HEK293T (cell line): Measurements from ENCODE around the gene ASTL.

Source experiments
- ARNT ChIP-seq: fragments of 450-650 bp; IDR thresholded peaks from 2 replicates; pipeline ENCODE4 v1.6.1; 2017; ENCODE audit warnings: mild to moderate bottlenecking
- BHLHE40 ChIP-seq: fragments of 450-650 bp; IDR thresholded peaks from 2 replicates; pipeline ENCODE4 v1.6.1; 2016; ENCODE audit warnings: mild to moderate bottlenecking, moderate library complexity, borderline replicate concordance
- CTBP1 ChIP-seq: fragments of 450-650 bp; IDR thresholded peaks from 2 replicates; pipeline ENCODE4 v1.6.1; 2016; ENCODE audit warnings: borderline replicate concordance
- FOXA1 ChIP-seq: fragments of 450-650 bp; IDR thresholded peaks from 2 replicates; pipeline ENCODE4 v1.6.1; 2016; ENCODE audit warnings: mild to moderate bottlenecking
- FOXK2 ChIP-seq: fragments of 450-650 bp; IDR thresholded peaks from 2 replicates; pipeline ENCODE4 v1.6.1; 2016; ENCODE audit warnings: mild to moderate bottlenecking
- FOXM1 ChIP-seq: fragments of 450-650 bp; IDR thresholded peaks from 2 replicates; pipeline ENCODE4 v1.6.1; 2017; ENCODE audit warnings: mild to moderate bottlenecking, borderline replicate concordance
- HDGF ChIP-seq: fragments of 450-650 bp; IDR thresholded peaks from 2 replicates; pipeline ENCODE4 v1.6.1; 2017; ENCODE audit warnings: antibody characterized with exemption, borderline replicate concordance
- L3MBTL2 ChIP-seq: fragments of 450-650 bp; conservative IDR thresholded peaks from 2 replicates; pipeline ENCODE4 v1.6.1; 2016; ENCODE audit warnings: mild to moderate bottlenecking
- NFRKB ChIP-seq: fragments of 450-650 bp; IDR thresholded peaks from 2 replicates; pipeline ENCODE4 v1.6.1; 2016; ENCODE audit warnings: mild to moderate bottlenecking, moderate library complexity
- PKNOX1 ChIP-seq: fragments of 450-650 bp; IDR thresholded peaks from 2 replicates; pipeline ENCODE4 v1.6.1; 2016
- SP1 ChIP-seq: fragments of 450-650 bp; IDR thresholded peaks from 2 replicates; pipeline ENCODE4 v1.6.1; 2017
- SUZ12 ChIP-seq: fragments of 450-650 bp; IDR thresholded peaks from 2 replicates; pipeline ENCODE4 v1.6.1; 2016; ENCODE audit warnings: mild to moderate bottlenecking
- TARDBP ChIP-seq: fragments of 450-650 bp; IDR thresholded peaks from 2 replicates; pipeline ENCODE4 v1.6.1; 2016
- ZNF384 ChIP-seq: fragments of 450-650 bp; IDR thresholded peaks from 2 replicates; pipeline ENCODE4 v1.6.1; 2016

GRCh38 chr2:96103187-96103601 is 35.1 kb downstream of the ASTL start:
- TF ChIP-seq BHLHE40 (no peak), TARDBP (no peak), SUZ12 (no peak), SP1 (no peak), HDGF (no peak), PKNOX1 (no peak), FOXK2 (no peak), CTBP1 (no peak), FOXM1 (no peak), ZNF384 (no peak), FOXA1 (no peak), L3MBTL2 (no peak), ARNT (no peak), NFRKB (no peak)
